MM.1S (cell line): Measurements from ENCODE around the gene JAML.
"Not testable (repeated sequence)": the region's sequence is repeated elsewhere in the genome, so short reads cannot be mapped to it uniquely, and the experiment has no call there.

ENCODE experiments used
- CTCF ChIP-seq: fragments of 300-600 bp; sonication (generic); IDR thresholded peaks from 2 replicates; pipeline ENCODE4 v1.5.1; 2016; ENCODE audit warnings: antibody characterized with exemption, low read length, mixed read lengths
- EZH2 ChIP-seq: fragments of 300-600 bp; sonication (generic); optimal IDR thresholded peaks from 2 replicates; pipeline ENCODE3; 2017; ENCODE audit warnings: low read depth, mild to moderate bottlenecking, antibody characterized with exemption, low read length, mixed read lengths
- EZH2phosphoT487 ChIP-seq: fragments of 300-600 bp; sonication (generic); IDR thresholded peaks from 2 replicates; pipeline ENCODE4 v1.6.1; 2018; ENCODE audit warnings: antibody characterized with exemption, low read length

- TF ChIP-seq CTCF, EZH2, EZH2phosphoT487: not testable (repeated sequence)
These were observed 32.0 kb downstream of the JAML start for GRCh38 chr11:118192817-118193216.
